Trophoblast cell (in vitro differentiated cells and primary cell): ENCODE measurements around the gene SLC16A2.

Experiments used
- DNase-seq, 2 donors: peaks; one replicate each; pipeline ENCODE4 v3.0.0-alpha.2; 2016
- H2AFZ ChIP-seq: 2 replicates; pipeline ENCODE4 v1.6.1; 2013; ENCODE audit warnings: low read length, moderate library complexity, mild to moderate bottlenecking; ENCODE audit not compliant: insufficient read depth, poor library complexity
- H2AK5ac ChIP-seq: 2 replicates; pipeline ENCODE4 v1.6.1; 2013; ENCODE audit warnings: mild to moderate bottlenecking, low read length
- H2BK120ac ChIP-seq: 2 replicates; pipeline ENCODE4 v1.6.1; 2013; ENCODE audit warnings: low read length, mild to moderate bottlenecking, moderate library complexity; ENCODE audit not compliant: insufficient read depth, poor library complexity
- H2BK12ac ChIP-seq: 2 replicates; pipeline ENCODE4 v1.6.1; 2013; ENCODE audit warnings: mild to moderate bottlenecking, low read length, moderate library complexity
- H2BK5ac ChIP-seq: 2 replicates; pipeline ENCODE4 v1.6.1; 2013; ENCODE audit warnings: low read length, low read depth, moderate library complexity, mild to moderate bottlenecking; ENCODE audit not compliant: poor library complexity
- H3K14ac ChIP-seq: 2 replicates; pipeline ENCODE4 v1.6.1; 2013; ENCODE audit warnings: mild to moderate bottlenecking, low read length
- H3K18ac ChIP-seq: 2 replicates; pipeline ENCODE4 v1.6.1; 2013; ENCODE audit warnings: mild to moderate bottlenecking, low read length
- H3K23ac ChIP-seq: 2 replicates; pipeline ENCODE4 v1.6.1; 2013; ENCODE audit warnings: low read length
- H3K27ac ChIP-seq: 2 replicates; pipeline ENCODE4 v1.5.1; 2013; ENCODE audit warnings: low read depth, mild to moderate bottlenecking, inconsistent platforms, low read length, moderate library complexity
- H3K27me3 ChIP-seq: 2 replicates; pipeline ENCODE4 v1.6.1; 2013; ENCODE audit warnings: inconsistent platforms, mild to moderate bottlenecking, low read length, moderate library complexity; ENCODE audit not compliant: insufficient read depth
- H3K36me3 ChIP-seq, 2 experiments: 1 replicate in 1 of 2; 2 replicates in 1 of 2; pipeline ENCODE4 v1.6.1; 2013; ENCODE audit warnings: low read length in 2 of 2, mild to moderate bottlenecking in 2 of 2, moderate library complexity in 1 of 2; ENCODE audit not compliant: insufficient read depth in 2 of 2, control insufficient read depth in 1 of 2
- H3K4ac ChIP-seq: 2 replicates; pipeline ENCODE4 v1.6.1; 2013; ENCODE audit warnings: low read depth, mild to moderate bottlenecking, low read length, moderate library complexity
- H3K4me1 ChIP-seq, 2 experiments: 1 replicate in 1 of 2; 2 replicates in 1 of 2; pipeline ENCODE4 v1.6.1; 2013; ENCODE audit warnings: low read length in 2 of 2, mild to moderate bottlenecking in 2 of 2, moderate library complexity in 1 of 2; ENCODE audit not compliant: insufficient read depth in 2 of 2, control insufficient read depth in 1 of 2
- H3K4me2 ChIP-seq: 2 replicates; pipeline ENCODE4 v1.6.1; 2013; ENCODE audit warnings: inconsistent platforms, mild to moderate bottlenecking, low read length, moderate library complexity
- H3K4me3 ChIP-seq: 2 replicates; pipeline ENCODE4 v1.5.1; 2013; ENCODE audit warnings: mild to moderate bottlenecking, low read depth, low read length, inconsistent platforms
- H3K79me1 ChIP-seq: one replicate; pipeline ENCODE4 v1.6.1; 2013; ENCODE audit warnings: low read length
- H3K79me2 ChIP-seq: 2 replicates; pipeline ENCODE4 v1.6.1; 2013; ENCODE audit warnings: low read length, mild to moderate bottlenecking; ENCODE audit not compliant: control insufficient read depth, insufficient read depth, poor library complexity
- H3K9ac ChIP-seq: 2 replicates; pipeline ENCODE4 v1.6.1; 2013; ENCODE audit warnings: mild to moderate bottlenecking, low read length
- H3K9me3 ChIP-seq: 2 replicates; pipeline ENCODE4 v1.6.1; 2013; ENCODE audit warnings: low read depth, mild to moderate bottlenecking, control low read depth, inconsistent platforms, low read length; ENCODE audit not compliant: insufficient read depth
- H4K12ac ChIP-seq: 2 replicates; pipeline ENCODE4 v1.6.1; 2013; ENCODE audit warnings: low read depth, mild to moderate bottlenecking, low read length, moderate library complexity
- H4K8ac ChIP-seq: 2 replicates; pipeline ENCODE4 v1.6.1; 2013; ENCODE audit warnings: low read depth, mild to moderate bottlenecking, low read length, moderate library complexity
- H4K91ac ChIP-seq: one replicate; pipeline ENCODE4 v1.6.1; 2013; ENCODE audit warnings: low read depth, mild to moderate bottlenecking, low read length, moderate library complexity
- WGBS: extraction: QIAGEN DNeasy Blood & Tissue Kit; methylation state at CpG from one replicate; pipeline ENCODE4 v1.1.7; 2013; ENCODE audit warnings: missing lambda C conversion rate; ENCODE audit not compliant: insufficient read length, insufficient coverage; ENCODE audit errors: extremely low coverage; 5-methylcytosine and 5-hydroxymethylcytosine counted together

SLC16A2 gene

GRCh38 chrX:74445099-74445498 is 23.8 kb downstream of the SLC16A2 start:
- H3K9me3 ChIP-seq, result no peaks in the 10 kb centered on the region
- H3K4ac ChIP-seq, result no peak overlapping the region
- no peak overlapping the region for H3K18ac ChIP-seq
- no peak overlapping the region for H2BK5ac ChIP-seq
- H3K14ac ChIP-seq, result no peak overlapping the region
- no peak overlapping the region for H4K91ac ChIP-seq
- H3K36me3 ChIP-seq, result no peaks in the 10 kb centered on the region
- no peaks in the 10 kb centered on the region for H3K79me2 ChIP-seq
- H2AFZ ChIP-seq, result no peak overlapping the region
- no CpG with 5 or more reads among the region's 6 CpGs for WGBS
- H2BK12ac ChIP-seq, result no peak overlapping the region
- no peak overlapping the region for H4K12ac ChIP-seq
- no peak overlapping the region for H2AK5ac ChIP-seq
- H2BK120ac ChIP-seq, result no peak overlapping the region
- no peaks in the 10 kb centered on the region for H3K79me1 ChIP-seq
- peaks cover 0 to 2% of the 10 kb centered on the region in 2 experiments for H3K4me1 ChIP-seq
- H3K23ac ChIP-seq, result no peak overlapping the region
- no peak overlapping the region for H3K4me3 ChIP-seq
- H3K27me3 ChIP-seq, result no peaks in the 10 kb centered on the region
- no peak for DNase-seq
- H4K8ac ChIP-seq, result no peak overlapping the region
- H3K27ac ChIP-seq, result no peak overlapping the region
- H3K9ac ChIP-seq, result no peak overlapping the region
- no peak overlapping the region for H3K4me2 ChIP-seq

GRCh38 chrX:74446876-74447275 is 25.6 kb downstream of the SLC16A2 start:
- Histone ChIP-seq H3K27me3 (no peaks in the 10 kb centered on the region), H3K23ac (no peak overlapping the region), H3K36me3 (no peaks in the 10 kb centered on the region), H3K27ac (no peak overlapping the region), H3K4ac (no peak overlapping the region), H2BK12ac (no peak overlapping the region), H4K12ac (no peak overlapping the region), H2AK5ac (no peak overlapping the region), H3K18ac (no peak overlapping the region), H2BK120ac (no peak overlapping the region), H3K4me3 (no peak overlapping the region), H4K8ac (no peak overlapping the region), H3K9ac (no peak overlapping the region), H2BK5ac (no peak overlapping the region), H3K14ac (no peak overlapping the region), H3K9me3 (no peaks in the 10 kb centered on the region), H3K4me2 (no peak overlapping the region), H3K79me2 (no peaks in the 10 kb centered on the region), H3K79me1 (no peaks in the 10 kb centered on the region), H3K4me1 (peaks cover 0 to 2% of the 10 kb centered on the region in 2 experiments), H2AFZ (no peak overlapping the region), H4K91ac (no peak overlapping the region)
- WGBS, result no CpG with 5 or more reads among the region's 1 CpG
- DNase-seq, result no peak

- WGBS, result no CpG with 5 or more reads among the region's 5 CpGs
- Histone ChIP-seq H3K23ac (no peak overlapping the region), H3K4me3 (no peak overlapping the region), H2BK120ac (no peak overlapping the region), H2AK5ac (no peak overlapping the region), H3K27ac (no peak overlapping the region), H2AFZ (no peak overlapping the region), H4K8ac (no peak overlapping the region), H3K27me3 (no peaks in the 10 kb centered on the region), H2BK5ac (no peak overlapping the region), H3K14ac (no peak overlapping the region), H4K91ac (no peak overlapping the region), H3K9ac (no peak overlapping the region), H4K12ac (no peak overlapping the region), H3K4ac (no peak overlapping the region), H3K79me2 (no peaks in the 10 kb centered on the region), H3K79me1 (no peaks in the 10 kb centered on the region), H3K36me3 (no peaks in the 10 kb centered on the region), H2BK12ac (no peak overlapping the region), H3K9me3 (no peaks in the 10 kb centered on the region), H3K18ac (no peak overlapping the region), H3K4me1 (no peaks in the 10 kb centered on the region), H3K4me2 (no peak overlapping the region)
- DNase-seq, result peak; percentile 50 to 69
Observed at GRCh38 chrX:74448669-74449068, 27.4 kb downstream of the SLC16A2 start.

- no CpG with 5 or more reads among the region's 2 CpGs for WGBS
- no peak overlapping the region for H3K4me2 ChIP-seq
- no peak overlapping the region for H2BK12ac ChIP-seq
- H3K79me2 ChIP-seq, result no peaks in the 10 kb centered on the region
- H2AK5ac ChIP-seq, result no peak overlapping the region
- H2AFZ ChIP-seq, result no peak overlapping the region
- H3K9ac ChIP-seq, result no peak overlapping the region
- H3K14ac ChIP-seq, result no peak overlapping the region
- no peak overlapping the region for H2BK120ac ChIP-seq
- no peak overlapping the region for H2BK5ac ChIP-seq
- no peaks in the 10 kb centered on the region for H3K9me3 ChIP-seq
- H4K12ac ChIP-seq, result no peak overlapping the region
- H3K27ac ChIP-seq, result no peak overlapping the region
- no peaks in the 10 kb centered on the region for H3K79me1 ChIP-seq
- H3K4me3 ChIP-seq, result no peak overlapping the region
- no peak overlapping the region for H4K91ac ChIP-seq
- no peak overlapping the region for H3K18ac ChIP-seq
- H3K23ac ChIP-seq, result no peak overlapping the region
- no peaks in the 10 kb centered on the region for H3K27me3 ChIP-seq
- H3K36me3 ChIP-seq, result no peaks in the 10 kb centered on the region
- DNase-seq, result no peak
- no peaks in the 10 kb centered on the region for H3K4me1 ChIP-seq
- H3K4ac ChIP-seq, result no peak overlapping the region
- H4K8ac ChIP-seq, result no peak overlapping the region
Observed at GRCh38 chrX:74449322-74449936, 28.1 kb downstream of the SLC16A2 start.
